PC-3 (cell line): Measurements from ENCODE around the gene NT5C1B. TPM values are rescaled to one million over a fixed set of nuclear protein-coding genes. Genes with fewer than 3 reads are reported as not detected.

Experiments used
- ATAC-seq: fragments of 200-7000 bp; cut with Tn5 transposase; 2 replicates; pipeline ENCODE4 v1.9.1; 2020; ENCODE audit warnings: mild to moderate bottlenecking, moderate library complexity
- BruUV-seq: library from RNA; stranded (reverse); fragments of 400-500 nt; replicated peaks from 2 replicates; lab custom pipeline; 2021; lab: Mats Ljungman, UMichigan
- CTCF ChIA-PET: fragments of 300-600 bp; sonication (Branson Sonifier 250); formaldehyde crosslinking; loops from one replicate; lab custom pipeline; 2022; ENCODE audit warnings: antibody characterized with exemption; lab: Charles Lee
- POLR2A ChIA-PET: fragments of 300-600 bp; sonication (Branson Sonifier 250); formaldehyde crosslinking; loops from one replicate; lab custom pipeline; 2022; ENCODE audit warnings: antibody characterized with exemption; ENCODE audit not compliant: unreplicated experiment; lab: Charles Lee
- DNase-seq: peaks from one replicate; pipeline ENCODE4 v3.0.0-alpha.2; 2015
- H2AFZ ChIP-seq: fragments of 300-600 bp; sonication (generic); 2 replicates; pipeline ENCODE4 v1.6.0; 2016; ENCODE audit warnings: antibody characterized with exemption, low read length
- H3F3A ChIP-seq: fragments of 300-600 bp; sonication (generic); one replicate; pipeline ENCODE4 v1.6.0; 2017; ENCODE audit warnings: antibody characterized with exemption, low read length, control low read depth, mild to moderate bottlenecking; ENCODE audit not compliant: unreplicated experiment
- H3K27ac ChIP-seq: fragments of 300-600 bp; sonication (generic); 2 replicates; pipeline ENCODE4 v1.5.1; 2016; ENCODE audit warnings: mild to moderate bottlenecking, low read length
- H3K27me3 ChIP-seq: fragments of 300-600 bp; sonication (generic); 2 replicates; pipeline ENCODE4 v1.6.1; 2016; ENCODE audit warnings: low read length, mixed read lengths
- H3K36me3 ChIP-seq: fragments of 300-600 bp; sonication (generic); 2 replicates; pipeline ENCODE4 v1.6.1; 2016; ENCODE audit warnings: low read depth, mixed run types, low read length, mixed read lengths
- H3K4me1 ChIP-seq: fragments of 300-600 bp; sonication (generic); 2 replicates; pipeline ENCODE4 v1.5.1; 2016; ENCODE audit warnings: low read length; ENCODE audit not compliant: insufficient read depth
- H3K4me2 ChIP-seq: fragments of 300-600 bp; sonication (generic); 2 replicates; pipeline ENCODE4 v1.6.0; 2016; ENCODE audit warnings: low read length
- H3K4me3 ChIP-seq: fragments of 300-600 bp; sonication (generic); 2 replicates; pipeline ENCODE4 v1.5.1; 2016; ENCODE audit warnings: mild to moderate bottlenecking, low read length, mixed read lengths
- H3K79me2 ChIP-seq: fragments of 300-600 bp; sonication (generic); 2 replicates; pipeline ENCODE4 v1.6.1; 2017; ENCODE audit warnings: low read length, mixed read lengths
- H3K9ac ChIP-seq: fragments of 300-600 bp; sonication (generic); 2 replicates; pipeline ENCODE4 v1.6.0; 2016; ENCODE audit warnings: mild to moderate bottlenecking, low read length
- H3K9me2 ChIP-seq: fragments of 300-600 bp; sonication (generic); replicated peaks from 2 replicates; pipeline ENCODE4 v1.6.1; 2016; ENCODE audit warnings: mixed run types, low read length, mixed read lengths
- H3K9me3 ChIP-seq: fragments of 300-600 bp; sonication (generic); 2 replicates; pipeline ENCODE4 v1.6.1; 2016; ENCODE audit warnings: low read length, mixed read lengths
- H4K20me1 ChIP-seq: fragments of 300-600 bp; sonication (generic); 2 replicates; pipeline ENCODE4 v1.6.1; 2016; ENCODE audit warnings: low read length, mixed read lengths
- EZH2 ChIP-seq: fragments of 300-600 bp; sonication (generic); IDR thresholded peaks from one replicate; pipeline ENCODE4 v1.6.1; 2017; ENCODE audit warnings: antibody characterized with exemption, mild to moderate bottlenecking, low read length; ENCODE audit not compliant: unreplicated experiment
- EZH2phosphoT487 ChIP-seq: fragments of 300-600 bp; sonication (generic); IDR thresholded peaks from 2 replicates; pipeline ENCODE4 v1.6.1; 2018; ENCODE audit warnings: mild to moderate bottlenecking, antibody characterized with exemption, low read length, borderline replicate concordance
- intact Hi-C: fragments of 100-400 bp; cut with micrococcal nuclease; formaldehyde crosslinking; loops from 2 replicates; pipeline ENCODE4 v1.9.0; 2023
- total RNA-seq: library from RNA; depleted of rRNA; stranded (reverse); fragments of >200 nt; gene quantifications from 2 replicates; pipeline ENCODE4 v1.2.3, GENCODE V29; 2014; rRNA removed
- TF ChIP-seq, protein P1 (sequence below): fragments of 300-600 bp; sonication (generic); conservative IDR thresholded peaks from 2 replicates; pipeline ENCODE4 v1.5.1; 2017; ENCODE audit warnings: antibody characterized with exemption, low read depth, mild to moderate bottlenecking, low read length

The NT5C1B gene
- total RNA-seq, 1 experiment from 2014 or later = not detected

GRCh38 chr2:18516112-18516511 lies 73.3 kb downstream of the NT5C1B start:
- no TSS peak for BruUV-seq
- H3K27me3 ChIP-seq = no peaks in the 10 kb centered on the region
- H3F3A ChIP-seq = peaks cover 3% of the 10 kb centered on the region
- POLR2A ChIA-PET = no interaction called here
- no peaks in the 10 kb centered on the region for H3K9me2 ChIP-seq
- peaks cover 27% of the 10 kb centered on the region for H3K4me1 ChIP-seq
- ATAC-seq = no peak
- H3K9ac ChIP-seq = no peak overlapping the region
- no peak overlapping the region for H3K4me3 ChIP-seq
- no peaks in the 10 kb centered on the region for H3K36me3 ChIP-seq
- TF ChIP-seq EZH2 = no peak
- no peak for TF ChIP-seq EZH2phosphoT487
- TF ChIP-seq, protein P1, sequence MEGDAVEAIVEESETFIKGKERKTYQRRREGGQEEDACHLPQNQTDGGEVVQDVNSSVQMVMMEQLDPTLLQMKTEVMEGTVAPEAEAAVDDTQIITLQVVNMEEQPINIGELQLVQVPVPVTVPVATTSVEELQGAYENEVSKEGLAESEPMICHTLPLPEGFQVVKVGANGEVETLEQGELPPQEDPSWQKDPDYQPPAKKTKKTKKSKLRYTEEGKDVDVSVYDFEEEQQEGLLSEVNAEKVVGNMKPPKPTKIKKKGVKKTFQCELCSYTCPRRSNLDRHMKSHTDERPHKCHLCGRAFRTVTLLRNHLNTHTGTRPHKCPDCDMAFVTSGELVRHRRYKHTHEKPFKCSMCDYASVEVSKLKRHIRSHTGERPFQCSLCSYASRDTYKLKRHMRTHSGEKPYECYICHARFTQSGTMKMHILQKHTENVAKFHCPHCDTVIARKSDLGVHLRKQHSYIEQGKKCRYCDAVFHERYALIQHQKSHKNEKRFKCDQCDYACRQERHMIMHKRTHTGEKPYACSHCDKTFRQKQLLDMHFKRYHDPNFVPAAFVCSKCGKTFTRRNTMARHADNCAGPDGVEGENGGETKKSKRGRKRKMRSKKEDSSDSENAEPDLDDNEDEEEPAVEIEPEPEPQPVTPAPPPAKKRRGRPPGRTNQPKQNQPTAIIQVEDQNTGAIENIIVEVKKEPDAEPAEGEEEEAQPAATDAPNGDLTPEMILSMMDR = no peak
- H3K9me3 ChIP-seq = no peaks in the 10 kb centered on the region
- no peak overlapping the region for H2AFZ ChIP-seq
- H3K27ac ChIP-seq = no peak overlapping the region
- intact Hi-C loops = no loop called here
- no peak overlapping the region for H3K4me2 ChIP-seq
- DNase-seq = peak; percentile 39
- H4K20me1 ChIP-seq = no peaks in the 10 kb centered on the region
- CTCF ChIA-PET = no interaction called here
- H3K79me2 ChIP-seq = no peaks in the 10 kb centered on the region

DNA sequence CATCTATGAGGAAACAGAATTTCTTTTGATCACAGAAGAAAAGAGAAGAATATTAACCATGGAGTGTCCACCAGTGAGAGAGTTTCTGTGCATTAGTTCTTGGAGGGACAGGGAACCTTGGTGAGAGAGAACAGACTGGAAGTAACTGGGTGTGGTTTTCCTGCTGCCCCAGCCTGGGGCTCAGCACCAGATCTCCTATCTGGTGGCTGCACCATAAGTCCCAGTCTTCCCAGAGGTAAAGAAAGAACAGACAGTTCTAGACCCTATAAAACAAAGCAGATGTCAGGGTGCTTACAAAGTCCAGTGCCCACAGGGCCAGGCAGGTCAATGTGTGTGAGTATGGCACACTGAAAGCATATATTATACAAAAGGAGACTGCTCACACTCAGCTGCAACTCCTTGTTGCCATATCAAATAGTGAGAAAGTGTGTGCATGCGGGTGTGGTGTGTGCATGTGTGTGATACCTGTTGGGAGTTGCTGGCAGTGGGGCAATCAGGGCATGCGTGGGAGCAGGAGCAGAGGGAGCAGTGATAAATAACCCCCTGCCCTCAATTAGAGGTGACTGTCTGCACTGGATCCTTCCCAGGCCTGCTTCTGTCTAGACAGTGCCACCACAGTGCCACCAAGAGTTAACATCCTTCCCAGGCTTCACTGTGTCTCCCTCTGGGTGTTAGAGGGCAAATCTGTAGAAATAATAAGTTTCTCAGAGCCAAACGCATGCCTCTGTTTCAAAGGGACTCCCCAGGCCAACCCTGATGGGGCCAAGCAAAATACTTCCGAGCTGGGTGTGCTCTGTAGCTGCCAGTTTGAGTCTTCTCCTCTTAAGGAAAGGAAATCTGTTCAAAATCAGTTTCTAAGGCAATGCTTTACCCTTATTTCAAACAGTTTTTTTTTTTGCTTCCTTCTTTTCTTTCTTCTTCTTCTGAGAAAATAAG lies 74.6 kb downstream of the NT5C1B start:
- intact Hi-C loops = no loop called here
- Histone ChIP-seq H3K79me2 (no peaks in the 10 kb centered on the region), H3K4me1 (peaks cover 20% of the 10 kb centered on the region), H3F3A (peaks cover 3% of the 10 kb centered on the region), H3K27me3 (no peaks in the 10 kb centered on the region), H3K4me2 (no peak overlapping the region), H3K9me2 (no peaks in the 10 kb centered on the region), H2AFZ (no peak overlapping the region), H3K36me3 (no peaks in the 10 kb centered on the region), H3K27ac (no peak overlapping the region), H4K20me1 (no peaks in the 10 kb centered on the region), H3K4me3 (no peak overlapping the region), H3K9me3 (no peaks in the 10 kb centered on the region), H3K9ac (no peak overlapping the region)
- no peak for DNase-seq
- ChIA-PET POLR2A (no interaction called here), CTCF (no interaction called here)
- TF ChIP-seq, protein P1 = no peak
- TF ChIP-seq EZH2 (no peak), EZH2phosphoT487 (no peak)
- no peak for ATAC-seq
- no TSS peak for BruUV-seq

Other genes starting within 250 kb of the NT5C1B start
- 30.9 and 43.4 TPM in 2 replicates for gene RDH14, start 28.9 kb downstream of the NT5C1B start, total RNA-seq